Endodermal cell (in vitro differentiated cells): ENCODE measurements around the gene CDH13. TPM values are rescaled to one million over a fixed set of nuclear protein-coding genes. Genes with fewer than 3 reads are reported as not detected.

Source experiments
- DNase-seq: peaks from one replicate; pipeline ENCODE4 v3.0.0-alpha.2; 2017
- H3K27ac ChIP-seq: 2 replicates; pipeline ENCODE4 v1.5.1; 2013; ENCODE audit warnings: mild to moderate bottlenecking, low read depth, low read length, moderate library complexity
- H3K27me3 ChIP-seq: 2 replicates; pipeline ENCODE4 v1.6.1; 2013; ENCODE audit warnings: mild to moderate bottlenecking, low read length, moderate library complexity; ENCODE audit not compliant: insufficient read depth, control insufficient read depth, poor library complexity, severe bottlenecking
- H3K36me3 ChIP-seq: 2 replicates; pipeline ENCODE4 v1.7.0; 2013; ENCODE audit warnings: mild to moderate bottlenecking, low read length, moderate library complexity; ENCODE audit not compliant: control insufficient read depth, insufficient read depth
- H3K4me1 ChIP-seq: one replicate; pipeline ENCODE4 v1.7.0; 2013; ENCODE audit warnings: low read length; ENCODE audit not compliant: control insufficient read depth, insufficient read depth
- H3K4me3 ChIP-seq: 2 replicates; pipeline ENCODE4 v1.5.1; 2013; ENCODE audit warnings: mild to moderate bottlenecking, low read length, moderate library complexity
- H3K9ac ChIP-seq: 2 replicates; pipeline ENCODE4 v1.6.1; 2013; ENCODE audit warnings: mild to moderate bottlenecking, low read length, moderate library complexity; ENCODE audit not compliant: poor library complexity, severe bottlenecking; ENCODE audit errors: extremely low read depth
- H3K9me3 ChIP-seq: 2 replicates; pipeline ENCODE4 v1.6.1; 2013; ENCODE audit warnings: mild to moderate bottlenecking, low read length, moderate library complexity; ENCODE audit not compliant: control insufficient read depth
- H3K27ac Mint-ChIP-seq: 2 replicates; pipeline ENCODE4 v1.8.0; 2020; ENCODE audit warnings: mixed read lengths
- H3K27me3 Mint-ChIP-seq: 2 replicates; pipeline ENCODE4 v1.8.0; 2021; ENCODE audit warnings: mild to moderate bottlenecking, mixed read lengths; ENCODE audit not compliant: insufficient read depth
- H3K36me3 Mint-ChIP-seq: 2 replicates; pipeline ENCODE4 v1.8.0; 2020; ENCODE audit warnings: low read depth, mixed read lengths
- H3K4me1 Mint-ChIP-seq: 2 replicates; pipeline ENCODE4 v1.8.0; 2020; ENCODE audit warnings: mixed read lengths
- H3K4me3 Mint-ChIP-seq: 2 replicates; pipeline ENCODE4 v1.8.0; 2020; ENCODE audit warnings: mild to moderate bottlenecking, moderate library complexity, mixed read lengths
- H3K9me3 Mint-ChIP-seq: 2 replicates; pipeline ENCODE4 v1.8.0; 2020; ENCODE audit warnings: mild to moderate bottlenecking, mixed read lengths
- WGBS, 2 experiments: methylation state at CpG; one replicate each; pipeline versions ENCODE4 v1.1.5 to v1.1.7; 2013; ENCODE audit warnings: missing lambda C conversion rate in 2 of 2, mixed read lengths in 1 of 2; ENCODE audit not compliant: insufficient coverage in 1 of 2, insufficient read length in 1 of 2; 5-methylcytosine and 5-hydroxymethylcytosine counted together
- total RNA-seq, 2 donors: library from RNA; stranded (reverse); fragmentation: NEBNext Ultra II Directional in 1 of 2; extraction: Animal tissue kit (Norgen Biotek cat#: 25700) in 1 of 2; gene quantifications; 2 replicates in 1 of 2; 3 replicates in 1 of 2; pipeline ENCODE4 v1.2.1, GENCODE V29; 2021
- TF ChIP-seq, protein P1 (sequence below): fragments of 200-600 bp; sonication (generic); conservative IDR thresholded peaks from 2 replicates; pipeline ENCODE4 v1.5.0; 2021; ENCODE audit warnings: antibody characterized with exemption, mild to moderate bottlenecking

Gene CDH13
- total RNA-seq, 2 donors from 2014 or later = 0.86 to 1.8 TPM

DNA sequence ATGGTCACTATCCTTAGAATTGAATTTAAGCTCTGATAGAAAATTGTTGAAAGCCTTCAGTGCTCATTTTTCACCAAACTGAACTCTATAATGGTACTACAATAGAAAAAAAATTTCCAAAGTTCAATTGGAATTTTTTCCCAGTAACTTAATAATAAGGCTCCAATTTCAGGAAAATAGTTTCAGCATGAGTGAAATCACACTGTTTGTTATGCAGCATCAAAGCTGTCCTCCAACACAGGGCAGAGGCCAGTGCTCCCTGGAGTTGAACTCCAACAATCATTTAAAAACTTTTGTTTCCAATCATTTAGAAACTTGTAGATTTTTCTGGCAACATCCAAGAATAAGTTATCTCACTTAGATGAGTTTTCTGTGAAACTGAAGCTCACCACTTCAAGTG lies 1077.9 kb downstream of the CDH13 start:
- Histone ChIP-seq H3K9me3 (no peaks in the 10 kb centered on the region), H3K27ac (no peak overlapping the region), H3K27me3 (peaks cover 7% of the 10 kb centered on the region), H3K36me3 (no peaks in the 10 kb centered on the region), H3K4me1 (no peaks in the 10 kb centered on the region), H3K4me3 (no peak overlapping the region), H3K9ac (no peak overlapping the region)
- no peak overlapping the region for H3K4me3 Mint-ChIP-seq
- peaks cover 4% of the 10 kb centered on the region for H3K27me3 Mint-ChIP-seq
- H3K36me3 Mint-ChIP-seq = no peaks in the 10 kb centered on the region
- no peaks in the 10 kb centered on the region for H3K4me1 Mint-ChIP-seq
- no peak overlapping the region for H3K27ac Mint-ChIP-seq
- DNase-seq = no peak
- no peaks in the 10 kb centered on the region for H3K9me3 Mint-ChIP-seq
- TF ChIP-seq, protein P1, sequence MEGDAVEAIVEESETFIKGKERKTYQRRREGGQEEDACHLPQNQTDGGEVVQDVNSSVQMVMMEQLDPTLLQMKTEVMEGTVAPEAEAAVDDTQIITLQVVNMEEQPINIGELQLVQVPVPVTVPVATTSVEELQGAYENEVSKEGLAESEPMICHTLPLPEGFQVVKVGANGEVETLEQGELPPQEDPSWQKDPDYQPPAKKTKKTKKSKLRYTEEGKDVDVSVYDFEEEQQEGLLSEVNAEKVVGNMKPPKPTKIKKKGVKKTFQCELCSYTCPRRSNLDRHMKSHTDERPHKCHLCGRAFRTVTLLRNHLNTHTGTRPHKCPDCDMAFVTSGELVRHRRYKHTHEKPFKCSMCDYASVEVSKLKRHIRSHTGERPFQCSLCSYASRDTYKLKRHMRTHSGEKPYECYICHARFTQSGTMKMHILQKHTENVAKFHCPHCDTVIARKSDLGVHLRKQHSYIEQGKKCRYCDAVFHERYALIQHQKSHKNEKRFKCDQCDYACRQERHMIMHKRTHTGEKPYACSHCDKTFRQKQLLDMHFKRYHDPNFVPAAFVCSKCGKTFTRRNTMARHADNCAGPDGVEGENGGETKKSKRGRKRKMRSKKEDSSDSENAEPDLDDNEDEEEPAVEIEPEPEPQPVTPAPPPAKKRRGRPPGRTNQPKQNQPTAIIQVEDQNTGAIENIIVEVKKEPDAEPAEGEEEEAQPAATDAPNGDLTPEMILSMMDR = no peak

DNA sequence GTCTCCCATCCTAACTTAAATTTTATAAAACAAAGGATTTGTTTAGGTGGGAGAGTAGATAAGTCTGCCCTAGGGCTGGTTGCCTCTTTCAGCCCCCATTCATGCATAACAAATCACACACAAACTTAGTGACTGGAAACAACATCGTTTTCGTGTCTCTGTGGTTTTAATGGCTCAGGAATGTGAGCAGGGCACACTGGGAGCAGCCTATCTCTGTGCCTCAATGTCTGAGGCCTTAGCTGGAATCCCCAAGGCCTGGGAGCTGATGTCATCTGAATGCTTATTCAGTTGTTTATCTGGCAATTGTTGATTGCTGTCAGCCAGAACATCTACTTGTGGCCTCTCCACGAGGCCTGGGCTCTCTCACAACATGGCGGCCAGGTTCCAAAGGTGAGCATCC lies 1079.1 kb downstream of the CDH13 start:
- Histone ChIP-seq H3K27ac (no peak overlapping the region), H3K9ac (no peak overlapping the region), H3K4me3 (no peak overlapping the region), H3K27me3 (no peaks in the 10 kb centered on the region), H3K36me3 (no peaks in the 10 kb centered on the region), H3K9me3 (no peaks in the 10 kb centered on the region), H3K4me1 (no peaks in the 10 kb centered on the region)
- Mint-ChIP-seq H3K36me3 (no peaks in the 10 kb centered on the region), H3K27me3 (no peaks in the 10 kb centered on the region), H3K4me1 (peaks cover 7% of the 10 kb centered on the region), H3K27ac (no peak overlapping the region), H3K4me3 (no peak overlapping the region), H3K9me3 (no peaks in the 10 kb centered on the region)
- 77 to 86% methylated on average over 4 of the region's 4 CpGs for WGBS, 2 experiments
- no peak for DNase-seq
- TF ChIP-seq, protein P1 = no peak

DNA sequence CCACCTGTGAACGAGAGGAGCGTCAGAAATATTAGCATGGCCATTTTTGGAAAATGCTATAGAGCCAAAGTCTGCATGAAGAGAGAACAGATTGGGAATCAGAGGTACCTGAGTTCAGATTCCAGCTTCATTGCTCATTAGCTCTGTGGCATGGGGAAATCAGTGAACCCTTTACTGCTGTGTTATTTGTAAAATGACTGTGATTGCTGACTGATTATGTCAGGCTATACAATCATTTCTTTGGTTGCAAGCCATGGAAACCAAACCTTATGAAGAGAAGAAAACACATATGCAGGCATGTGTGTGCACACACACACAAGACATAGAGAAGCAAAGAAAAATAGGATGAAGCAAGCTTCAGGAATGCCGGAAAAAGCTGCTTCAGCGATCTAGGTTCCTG lies 1079.6 kb downstream of the CDH13 start:
- Histone ChIP-seq H3K36me3 (no peaks in the 10 kb centered on the region), H3K27ac (no peak overlapping the region), H3K27me3 (no peaks in the 10 kb centered on the region), H3K9me3 (no peaks in the 10 kb centered on the region), H3K4me3 (no peak overlapping the region), H3K9ac (no peak overlapping the region), H3K4me1 (no peaks in the 10 kb centered on the region)
- peaks cover 12% of the 10 kb centered on the region for H3K4me1 Mint-ChIP-seq
- TF ChIP-seq, protein P1 = no peak
- H3K27ac Mint-ChIP-seq = no peak overlapping the region
- no peak for DNase-seq
- 95 to 97% methylated on average over 4 of the region's 4 CpGs for WGBS, 2 experiments
- no peak overlapping the region for H3K4me3 Mint-ChIP-seq
- no peaks in the 10 kb centered on the region for H3K9me3 Mint-ChIP-seq
- no peaks in the 10 kb centered on the region for H3K27me3 Mint-ChIP-seq
- H3K36me3 Mint-ChIP-seq = no peaks in the 10 kb centered on the region
